ENCODE data around the gene PPP1R13L. TPM values are rescaled to one million over a fixed set of nuclear protein-coding genes. Genes with fewer than 3 reads are reported as not detected.

Gene PPP1R13L
- total RNA-seq, 2 experiments from 2014 or later: 7.8 to 15.5 TPM

DNA sequence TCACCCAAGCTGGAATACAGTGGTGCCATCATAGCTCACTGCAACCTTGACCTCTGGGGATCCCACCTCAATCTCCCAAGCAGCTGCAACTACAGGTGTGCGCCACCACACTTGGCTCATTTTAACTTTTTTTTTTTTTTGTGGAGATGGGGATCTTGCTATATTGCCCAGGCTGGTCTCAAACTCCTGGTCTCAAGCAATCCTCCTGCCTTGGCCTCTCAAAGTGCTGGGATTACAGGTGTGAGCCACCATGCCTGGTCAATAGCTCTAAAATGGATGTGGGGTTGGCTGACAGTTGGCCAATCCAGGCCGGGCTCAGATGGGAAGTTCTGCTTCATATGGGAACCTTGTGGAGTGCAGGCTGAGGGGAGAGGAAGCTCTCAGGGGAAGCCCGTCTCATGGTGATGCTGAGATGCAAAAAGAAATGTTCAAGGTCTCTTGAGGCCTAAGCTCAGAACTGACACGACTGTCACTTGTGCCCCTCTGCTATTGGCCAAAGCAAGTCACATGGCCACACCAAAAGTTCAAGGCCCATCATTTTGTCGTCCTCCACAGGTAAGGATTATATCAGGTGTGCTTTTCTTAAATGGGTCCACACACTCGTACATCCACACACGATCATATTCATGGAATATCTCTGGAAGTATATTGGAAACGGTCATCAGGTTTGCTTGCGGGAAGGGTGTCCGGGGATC is 71.1 kb downstream of the PPP1R13L start:
- Histone ChIP-seq H3K9me3 (ENCODE audit: low read length) (no peaks in the 10 kb centered on the region), H3K4me3 (ENCODE audit: low read depth, low read length, poor library complexity, severe bottlenecking) (no peak overlapping the region), H4K20me1 (ENCODE audit: insufficient read depth, low read length) (no peaks in the 10 kb centered on the region), H3K79me2 (ENCODE audit: insufficient read depth, low read depth, low read length) (no peaks in the 10 kb centered on the region), H3K4me1 (ENCODE audit: insufficient read depth, low read length, poor library complexity, severe bottlenecking) (peaks cover 5% of the 10 kb centered on the region), H3K36me3 (ENCODE audit: insufficient read depth, low read length) (no peaks in the 10 kb centered on the region), H3K27ac (ENCODE audit: low read depth, low read length, poor library complexity, severe bottlenecking) (no peak overlapping the region), H3K4me2 (ENCODE audit: low read length) (no peak overlapping the region), H3K9me2 (ENCODE audit: insufficient read depth, low read length) (no peaks in the 10 kb centered on the region), H2AFZ (ENCODE audit: low read length) (no peak overlapping the region)
- no peak for DNase-seq (ENCODE audit: low spot score)
- CTCF ChIA-PET (ENCODE audit: unreplicated experiment): no interaction called here
- intact Hi-C loops (cut with micrococcal nuclease; ENCODE audit: unreplicated experiment): no loop called here
- TF ChIP-seq, protein P1, sequence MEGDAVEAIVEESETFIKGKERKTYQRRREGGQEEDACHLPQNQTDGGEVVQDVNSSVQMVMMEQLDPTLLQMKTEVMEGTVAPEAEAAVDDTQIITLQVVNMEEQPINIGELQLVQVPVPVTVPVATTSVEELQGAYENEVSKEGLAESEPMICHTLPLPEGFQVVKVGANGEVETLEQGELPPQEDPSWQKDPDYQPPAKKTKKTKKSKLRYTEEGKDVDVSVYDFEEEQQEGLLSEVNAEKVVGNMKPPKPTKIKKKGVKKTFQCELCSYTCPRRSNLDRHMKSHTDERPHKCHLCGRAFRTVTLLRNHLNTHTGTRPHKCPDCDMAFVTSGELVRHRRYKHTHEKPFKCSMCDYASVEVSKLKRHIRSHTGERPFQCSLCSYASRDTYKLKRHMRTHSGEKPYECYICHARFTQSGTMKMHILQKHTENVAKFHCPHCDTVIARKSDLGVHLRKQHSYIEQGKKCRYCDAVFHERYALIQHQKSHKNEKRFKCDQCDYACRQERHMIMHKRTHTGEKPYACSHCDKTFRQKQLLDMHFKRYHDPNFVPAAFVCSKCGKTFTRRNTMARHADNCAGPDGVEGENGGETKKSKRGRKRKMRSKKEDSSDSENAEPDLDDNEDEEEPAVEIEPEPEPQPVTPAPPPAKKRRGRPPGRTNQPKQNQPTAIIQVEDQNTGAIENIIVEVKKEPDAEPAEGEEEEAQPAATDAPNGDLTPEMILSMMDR (conservative IDR thresholded peaks at IDR 0.05; ENCODE audit: low read length): no peak
- TF ChIP-seq EZH2phosphoT487 (IDR thresholded peaks at IDR 0.05; ENCODE audit: borderline replicate concordance, low read depth, low read length): no peak
- BruUV-seq (replicated peaks): no TSS peak
- POLR2A ChIA-PET: interaction anchor here (0.7 kb wide), 1 partner anchor 171 kb away, joined by 4 read pairs; no protein-coding TSS in a partner anchor

DNA sequence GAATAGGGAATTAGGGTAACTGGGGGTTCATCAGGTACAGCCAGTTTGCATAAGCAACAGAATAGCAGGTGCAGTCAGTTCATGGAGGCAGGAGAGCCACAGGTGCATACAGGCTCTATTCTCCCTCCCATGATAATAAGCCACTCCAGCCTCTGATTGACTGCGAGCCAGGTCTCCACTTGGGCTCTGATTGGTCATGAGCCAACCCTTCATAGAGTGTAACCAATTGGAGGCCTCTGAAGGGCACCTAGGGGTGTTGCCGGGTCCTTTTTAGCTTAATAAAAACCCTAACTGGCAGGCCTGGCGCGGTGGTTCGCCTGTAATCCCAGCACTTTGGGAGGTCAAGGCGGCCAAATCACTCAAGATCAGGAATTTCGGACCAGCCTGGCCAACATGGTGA is 73.5 kb downstream of the PPP1R13L start:
- no peak overlapping the region for H3K27ac ChIP-seq (ENCODE audit: low read depth, low read length, poor library complexity, severe bottlenecking)
- no peak for DNase-seq (ENCODE audit: low spot score)
- H3K4me2 ChIP-seq (ENCODE audit: low read length): no peak overlapping the region
- ChIA-PET POLR2A (interaction anchor here (1.0 kb wide), 1 partner anchor 12 kb away, joined by 4 read pairs; no protein-coding TSS in a partner anchor), CTCF (ENCODE audit: unreplicated experiment) (no interaction called here)
- no peak overlapping the region for H3K4me3 ChIP-seq (ENCODE audit: low read depth, low read length, poor library complexity, severe bottlenecking)
- TF ChIP-seq EZH2phosphoT487 (IDR thresholded peaks at IDR 0.05; ENCODE audit: borderline replicate concordance, low read depth, low read length): no peak
- TF ChIP-seq, protein P1 (conservative IDR thresholded peaks at IDR 0.05; ENCODE audit: low read length): no peak
- no peaks in the 10 kb centered on the region for H3K9me2 ChIP-seq (ENCODE audit: insufficient read depth, low read length)
- H3K79me2 ChIP-seq (ENCODE audit: insufficient read depth, low read depth, low read length): no peaks in the 10 kb centered on the region
- H4K20me1 ChIP-seq (ENCODE audit: insufficient read depth, low read length): no peaks in the 10 kb centered on the region
- peaks cover under 1% of the 10 kb centered on the region for H3K4me1 ChIP-seq (ENCODE audit: insufficient read depth, low read length, poor library complexity, severe bottlenecking)
- intact Hi-C loops (cut with micrococcal nuclease; ENCODE audit: unreplicated experiment): no loop called here
- BruUV-seq (replicated peaks): no TSS peak
- no peaks in the 10 kb centered on the region for H3K9me3 ChIP-seq (ENCODE audit: low read length)
- H2AFZ ChIP-seq (ENCODE audit: low read length): no peak overlapping the region
- H3K36me3 ChIP-seq (ENCODE audit: insufficient read depth, low read length): no peaks in the 10 kb centered on the region

Small RNA genes lying within 50 kb of the gene (microRNA-seq; reads per million reads assigned to microRNA genes)
- not detected for gene MIR6088 (ENCODE audit: borderline replicate concordance)

Small RNA genes lying within 50 kb of the gene (small RNA-seq; reads per million reads assigned to genes)
- gene MIR6088: not detected

Other genes starting within 250 kb of the PPP1R13L start
- 0.50 and 1.0 TPM in 2 replicates for gene NKPD1, start 244.1 kb downstream of the PPP1R13L start, total RNA-seq (2014; rRNA removed; shearing (Covaris generic))
- gene NKPD1, start 244.1 kb downstream of the PPP1R13L start, total RNA-seq (2022): 1.00 and 1.0 TPM in 2 replicates
- gene TRAPPC6A, start 226.8 kb downstream of the PPP1R13L start, total RNA-seq (2014; rRNA removed; shearing (Covaris generic)): 50.5 and 55.6 TPM in 2 replicates
- 70.9 and 81.9 TPM in 2 replicates for gene TRAPPC6A, start 226.8 kb downstream of the PPP1R13L start, total RNA-seq (2022)
- 8.1 and 9.7 TPM in 2 replicates for gene BLOC1S3, start 226.3 kb downstream of the PPP1R13L start, total RNA-seq (2014; rRNA removed; shearing (Covaris generic))
- gene BLOC1S3, start 226.3 kb downstream of the PPP1R13L start, total RNA-seq (2022): 13.8 and 15.4 TPM in 2 replicates
- gene EXOC3L2, start 159.7 kb downstream of the PPP1R13L start, total RNA-seq (2014; rRNA removed; shearing (Covaris generic)): not detected in 2 replicates
- gene EXOC3L2, start 159.7 kb downstream of the PPP1R13L start, total RNA-seq (2022): not detected in 2 replicates
- gene MARK4, start 153.8 kb downstream of the PPP1R13L start, total RNA-seq (2014; rRNA removed; shearing (Covaris generic)): 10.4 and 14.2 TPM in 2 replicates
- gene MARK4, start 153.8 kb downstream of the PPP1R13L start, total RNA-seq (2022): 24.5 and 25.6 TPM in 2 replicates
- not detected in 2 replicates for gene CKM, start 82.2 kb downstream of the PPP1R13L start, total RNA-seq (2014; rRNA removed; shearing (Covaris generic))
- not detected in 2 replicates for gene CKM, start 82.2 kb downstream of the PPP1R13L start, total RNA-seq (2022)
- not detected in 2 replicates for gene KLC3, start 64.3 kb downstream of the PPP1R13L start, total RNA-seq (2014; rRNA removed; shearing (Covaris generic))
- not detected in 2 replicates for gene KLC3, start 64.3 kb downstream of the PPP1R13L start, total RNA-seq (2022)
- gene ERCC2, start 34.5 kb downstream of the PPP1R13L start, total RNA-seq (2014; rRNA removed; shearing (Covaris generic)): 12.8 and 21.0 TPM in 2 replicates
- gene ERCC2, start 34.5 kb downstream of the PPP1R13L start, total RNA-seq (2022): 24.4 and 30.8 TPM in 2 replicates
- gene POLR1G, start 1.6 kb upstream of the PPP1R13L start, total RNA-seq (2014; rRNA removed; shearing (Covaris generic)): 16.3 and 28.0 TPM in 2 replicates
- 8.8 and 10.8 TPM in 2 replicates for gene POLR1G, start 1.6 kb upstream of the PPP1R13L start, total RNA-seq (2022)
- gene ERCC1, start 18.8 kb upstream of the PPP1R13L start, total RNA-seq (2014; rRNA removed; shearing (Covaris generic)): 125 and 126 TPM in 2 replicates
- gene ERCC1, start 18.8 kb upstream of the PPP1R13L start, total RNA-seq (2022): 46.2 and 59.4 TPM in 2 replicates
- gene FOSB, start 62.9 kb upstream of the PPP1R13L start, total RNA-seq (2014; rRNA removed; shearing (Covaris generic)): 1.2 and 2.3 TPM in 2 replicates
- gene FOSB, start 62.9 kb upstream of the PPP1R13L start, total RNA-seq (2022): 2.1 and 2.4 TPM in 2 replicates
- gene RTN2, start 92.0 kb upstream of the PPP1R13L start, total RNA-seq (2014; rRNA removed; shearing (Covaris generic)): 1.5 and 8.6 TPM in 2 replicates
- 7.6 and 9.1 TPM in 2 replicates for gene RTN2, start 92.0 kb upstream of the PPP1R13L start, total RNA-seq (2022)
- gene PPM1N, start 93.4 kb upstream of the PPP1R13L start, total RNA-seq (2014; rRNA removed; shearing (Covaris generic)): 1.4 and 1.6 TPM in 2 replicates
- gene PPM1N, start 93.4 kb upstream of the PPP1R13L start, total RNA-seq (2022): 2.8 and 2.9 TPM in 2 replicates
- 37.4 and 62.8 TPM in 2 replicates for gene VASP, start 102.4 kb upstream of the PPP1R13L start, total RNA-seq (2014; rRNA removed; shearing (Covaris generic))
- gene VASP, start 102.4 kb upstream of the PPP1R13L start, total RNA-seq (2022): 39.6 and 51.6 TPM in 2 replicates
- 4.4 and 5.8 TPM in 2 replicates for gene OPA3, start 179.7 kb upstream of the PPP1R13L start, total RNA-seq (2014; rRNA removed; shearing (Covaris generic))
- 10.6 and 12.0 TPM in 2 replicates for gene OPA3, start 179.7 kb upstream of the PPP1R13L start, total RNA-seq (2022)
- 0.38 TPM in 1 of 2 replicates, not detected in the other for gene GPR4, start 197.1 kb upstream of the PPP1R13L start, total RNA-seq (2014; rRNA removed; shearing (Covaris generic))
- gene GPR4, start 197.1 kb upstream of the PPP1R13L start, total RNA-seq (2022): not detected in 2 replicates
- gene EML2, start 234.3 kb upstream of the PPP1R13L start, total RNA-seq (2014; rRNA removed; shearing (Covaris generic)): 23.6 and 26.1 TPM in 2 replicates
- 47.5 and 52.5 TPM in 2 replicates for gene EML2, start 234.3 kb upstream of the PPP1R13L start, total RNA-seq (2022)

Data from OCI-LY7 (cell line).